Stimulated activated CD4-positive, alpha-beta T cell treated with anti-CD3 and anti-CD28 coated beads, Interleukin-4, amount 100 ng/mL, for 1 hour (primary cell): Measurements from ENCODE around the gene ZNF227.
"Not testable (repeated sequence)": the region's sequence is repeated elsewhere in the genome, so short reads cannot be mapped to it uniquely, and the experiment has no call there.

Experiments
- DNase-seq: peaks from one replicate; pipeline ENCODE4 v3.0.0-alpha.2; 2020

ZNF227 gene

DNA sequence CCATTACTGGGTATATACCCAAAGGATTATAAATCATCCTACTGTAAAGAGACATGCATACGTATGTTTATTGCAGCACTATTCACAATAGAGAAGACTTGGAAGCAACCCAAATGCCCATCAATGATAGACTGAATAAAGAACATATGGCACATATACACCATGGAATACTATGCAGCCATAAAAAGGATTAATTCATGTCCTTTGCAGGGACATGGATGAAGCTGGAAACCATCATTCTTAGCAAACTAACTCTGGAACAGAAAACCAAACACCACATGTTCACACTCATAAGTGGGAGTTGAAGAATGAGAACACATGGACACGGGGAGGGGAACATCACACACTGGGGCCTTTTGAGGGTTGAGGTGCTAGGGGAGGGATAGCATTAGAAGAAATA, 41.1 kb downstream of the ZNF227 start:
- not testable (repeated sequence) for DNase-seq

DNA sequence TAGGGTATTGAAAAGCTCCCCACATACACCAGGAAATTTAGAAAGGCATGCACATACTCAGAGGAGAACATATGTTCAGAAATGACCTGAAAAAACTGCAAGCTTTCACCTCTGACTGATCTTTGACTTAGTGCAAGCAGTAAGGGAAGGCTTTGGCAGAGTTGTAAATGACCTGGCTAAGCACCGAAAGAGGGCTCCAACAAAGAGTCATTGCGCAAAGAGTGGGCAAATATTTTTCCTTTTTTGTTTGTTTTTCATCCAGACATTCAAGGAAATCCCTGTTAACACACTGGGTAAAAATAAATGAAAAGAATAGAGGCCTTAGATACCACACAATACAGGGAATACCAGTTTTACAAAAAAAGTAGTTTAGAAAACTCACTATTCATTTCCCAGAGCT, 42.2 kb downstream of the ZNF227 start:
- no peak for DNase-seq

DNA sequence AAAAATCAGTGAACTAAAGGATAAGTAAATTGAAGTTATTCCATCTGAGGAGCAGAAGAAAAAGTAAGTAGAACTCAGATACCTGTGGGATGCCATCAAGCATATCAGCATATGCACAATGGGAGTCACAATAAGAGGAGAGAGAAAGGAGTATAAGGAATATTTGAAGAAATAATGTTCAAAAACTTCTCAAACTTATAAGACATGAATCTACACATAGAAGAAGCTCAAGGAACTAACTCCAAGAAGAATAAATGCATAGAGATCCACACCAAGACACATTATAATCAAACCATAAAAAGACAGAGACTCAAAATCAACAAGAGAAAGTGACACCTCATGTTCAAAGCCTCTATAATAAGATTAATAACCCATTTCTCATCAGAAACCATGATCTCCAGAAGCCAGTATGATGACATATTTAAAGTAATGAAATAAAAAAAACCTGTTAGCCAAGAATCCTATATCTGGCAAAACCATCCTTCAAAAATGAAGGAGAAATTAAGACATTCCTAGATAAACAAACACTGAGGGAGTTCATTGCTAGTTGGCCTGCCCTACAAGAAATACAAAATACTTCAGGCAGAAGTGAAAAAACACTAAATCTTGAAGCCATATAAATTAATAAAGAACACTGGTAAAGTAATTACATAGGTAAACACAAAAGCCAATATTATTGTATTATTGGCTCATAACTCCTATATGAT, 43.5 kb downstream of the ZNF227 start:
- no peak for DNase-seq

DNA sequence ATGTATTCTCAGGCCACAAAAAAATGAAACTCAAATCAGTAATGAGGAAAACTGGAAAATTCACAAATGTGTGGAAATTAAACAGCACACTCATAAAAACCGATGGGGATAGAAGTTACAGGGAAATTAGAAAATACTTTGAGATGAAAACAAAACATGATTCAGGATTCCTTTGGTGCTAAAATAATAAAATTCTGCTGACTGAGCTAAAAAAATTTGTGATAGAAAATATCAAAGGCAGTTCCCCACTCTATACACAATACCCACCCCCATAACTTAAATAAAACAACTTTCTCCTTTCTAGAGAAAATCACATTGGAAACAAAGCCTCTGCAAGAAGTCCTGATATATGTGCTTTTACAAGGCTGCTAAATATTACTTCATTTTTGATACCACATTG, 45.8 kb downstream of the ZNF227 start:
- no peak for DNase-seq

DNA sequence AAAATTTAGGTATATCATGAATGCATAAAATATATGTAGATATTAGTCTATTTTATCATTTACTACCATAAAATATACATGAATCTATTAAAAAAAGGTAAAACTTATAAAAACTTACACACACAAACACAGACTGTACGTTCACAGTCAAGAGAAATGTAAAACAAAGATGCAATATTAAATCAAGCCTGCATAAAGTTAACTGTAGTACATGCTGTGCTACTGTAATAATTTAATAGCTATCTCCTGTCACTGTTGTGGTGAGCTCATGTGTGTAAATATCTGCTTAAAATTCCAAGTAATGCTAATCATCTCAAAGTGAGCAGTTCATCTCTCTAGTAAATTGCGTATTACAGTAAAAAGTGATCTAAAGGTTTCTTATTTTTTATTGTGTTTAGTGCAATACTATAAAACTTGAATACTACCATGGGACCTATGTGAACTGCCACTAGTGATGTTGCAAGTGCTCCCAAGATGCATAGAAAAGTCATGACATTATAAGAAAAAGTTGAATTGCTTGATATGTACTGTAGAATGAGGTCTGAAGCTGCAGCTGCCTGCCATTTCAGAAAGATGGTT, 46.6 kb downstream of the ZNF227 start:
- DNase-seq, result no peak

DNA sequence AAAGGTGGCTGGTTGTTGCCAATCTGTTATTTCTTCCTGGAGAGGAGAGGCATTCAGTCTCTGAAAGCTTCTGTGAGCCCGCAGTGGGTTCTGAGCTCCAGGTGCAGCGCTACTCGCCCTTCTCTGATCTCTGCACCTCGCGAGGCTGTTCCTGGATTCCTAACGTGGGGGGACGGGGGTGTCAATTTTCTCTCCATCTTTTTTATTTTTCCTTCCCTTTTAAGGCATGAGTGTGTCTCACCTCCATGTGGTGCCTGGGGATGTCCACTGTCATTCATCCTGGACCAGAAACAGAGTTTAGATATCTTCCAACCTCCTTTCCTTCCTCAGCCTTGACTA, 48.0 kb downstream of the ZNF227 start:
- no peak for DNase-seq

DNA sequence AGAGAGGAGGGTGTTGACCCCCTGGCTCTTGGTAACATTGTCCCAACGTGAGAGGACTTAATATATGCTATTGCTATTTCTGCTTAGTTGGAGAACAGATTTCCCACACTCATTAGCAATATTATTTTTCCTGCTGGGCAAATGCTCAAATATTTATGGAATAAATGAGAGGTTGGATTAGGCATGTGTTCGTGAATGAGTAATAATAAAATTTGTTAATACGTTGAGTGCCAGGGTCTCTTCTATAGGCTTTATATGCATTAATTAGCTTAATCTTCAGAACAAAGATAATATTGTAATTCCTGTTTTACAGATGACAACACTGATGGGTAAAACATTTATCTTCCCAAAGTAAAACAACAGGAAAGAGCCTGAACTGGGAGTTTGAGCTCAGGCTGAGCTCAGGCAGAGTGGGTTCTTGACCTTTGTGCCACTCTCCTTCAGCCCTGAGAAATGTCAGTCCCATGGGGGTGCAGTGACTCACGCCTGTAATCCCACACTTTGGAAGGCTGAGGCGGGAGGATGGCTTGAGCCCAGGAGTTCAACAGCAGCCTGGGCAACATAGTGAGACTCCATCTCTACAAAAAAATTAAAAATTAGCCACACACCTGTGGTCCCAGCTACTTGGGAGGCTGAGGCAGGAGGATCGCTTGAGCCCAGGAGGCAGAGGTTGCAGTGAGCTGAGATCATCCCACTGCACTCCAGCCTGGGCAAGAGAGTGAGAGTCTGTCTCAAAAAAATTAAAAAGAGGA, 48.5 kb downstream of the ZNF227 start:
- DNase-seq, result no peak

DNA sequence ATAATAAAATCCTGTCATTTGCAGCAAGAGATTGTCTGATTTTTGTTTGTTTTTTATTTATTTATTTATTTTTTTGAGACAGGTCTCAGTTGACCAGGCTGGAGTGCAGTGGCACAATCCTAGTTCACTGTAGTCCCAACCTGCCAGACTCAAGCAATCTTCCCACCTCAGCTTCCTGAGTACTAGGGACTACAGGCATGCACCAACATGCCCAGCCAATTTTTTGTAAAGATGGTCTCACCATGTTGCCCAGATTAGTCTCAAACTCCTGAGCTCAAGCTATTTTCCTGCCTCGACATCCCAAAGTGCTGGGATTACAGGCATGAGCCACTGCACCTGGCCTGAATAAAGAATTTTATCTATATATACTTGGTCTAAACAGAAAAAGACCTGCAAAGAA, 65.0 kb downstream of the ZNF227 start:
- DNase-seq, result no peak

DNA sequence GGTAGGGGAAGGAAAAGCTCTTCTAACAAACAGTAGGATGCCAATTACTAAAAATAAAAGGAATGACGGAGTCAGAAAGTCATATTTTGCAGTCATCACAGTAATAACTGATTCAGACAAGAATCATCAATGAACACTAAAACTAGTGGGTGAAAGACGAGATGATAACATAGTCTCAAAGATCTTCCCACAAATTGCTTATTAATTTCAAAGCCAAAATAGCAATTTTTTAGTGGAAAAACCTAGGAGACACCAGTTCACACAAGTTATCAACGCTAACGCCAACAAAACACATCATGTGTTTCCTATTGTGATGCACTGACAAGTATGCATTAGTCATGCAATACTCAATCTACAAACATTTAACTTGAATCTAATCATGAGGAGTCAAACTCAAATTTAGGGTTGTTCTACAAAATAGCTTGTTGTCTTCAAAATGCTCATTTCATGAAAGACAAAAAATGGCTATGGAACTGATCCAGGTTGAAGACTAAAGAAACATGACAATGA, 65.9 kb downstream of the ZNF227 start:
- DNase-seq, result no peak

DNA sequence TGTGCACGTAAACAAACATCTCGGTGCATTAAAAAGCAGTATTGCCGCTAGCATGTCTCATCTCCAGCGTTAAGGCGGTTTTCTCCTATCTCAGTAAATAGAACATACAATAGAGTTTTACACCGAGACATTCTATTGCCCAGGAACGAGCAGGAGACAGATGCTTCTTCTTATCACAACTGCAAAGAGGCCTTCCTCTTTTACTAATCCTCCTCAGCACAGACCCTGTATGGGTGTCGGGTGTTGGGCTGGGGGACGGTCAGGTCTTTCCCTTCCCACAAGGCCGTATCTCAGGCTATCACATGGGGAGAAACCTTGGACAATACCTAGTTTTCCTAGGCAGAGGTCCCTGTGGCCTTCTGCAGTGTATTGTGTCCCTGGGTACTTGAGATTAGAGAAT, 68.6 kb downstream of the ZNF227 start:
- DNase-seq, result no peak

DNA sequence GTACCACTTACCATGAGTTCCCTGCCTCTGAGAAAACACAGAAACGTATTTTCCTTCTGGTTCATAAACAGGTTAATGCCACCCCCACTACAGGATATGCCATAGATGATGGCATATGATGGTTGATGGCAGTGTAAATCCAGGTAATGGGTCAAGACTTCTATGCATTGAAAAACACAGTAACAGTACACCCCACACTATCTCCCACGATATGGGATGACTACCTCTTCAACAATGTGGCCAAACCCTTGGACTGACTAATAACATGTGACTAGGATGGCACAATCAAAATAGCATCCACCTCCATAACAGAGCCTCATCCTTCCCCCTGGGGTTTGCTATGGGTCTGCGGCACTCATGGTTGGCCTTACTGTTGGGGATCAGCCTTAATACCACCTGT, 70.5 kb downstream of the ZNF227 start:
- DNase-seq, result no peak

DNA sequence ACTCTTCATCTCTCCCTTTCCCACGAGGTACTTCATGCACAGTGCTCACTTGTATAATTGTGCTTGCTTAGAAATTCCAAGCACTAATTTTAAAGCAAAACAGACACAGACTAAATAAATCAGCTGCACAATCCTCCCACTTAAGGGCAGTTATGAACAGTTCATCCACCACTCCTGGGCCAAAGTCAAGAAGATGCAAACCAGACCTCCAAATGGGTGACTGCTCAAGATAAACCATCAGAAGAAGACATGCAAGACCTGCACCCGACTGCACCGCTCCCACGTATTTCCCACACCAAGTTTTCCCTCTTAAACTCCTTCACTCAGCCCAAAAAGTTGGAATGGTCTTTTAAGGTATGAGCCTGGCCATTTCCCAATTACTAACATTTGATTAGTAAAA, 72.6 kb downstream of the ZNF227 start:
- no peak for DNase-seq
